ENCODE results near the gene APLP2.

The APLP2 gene

DNA sequence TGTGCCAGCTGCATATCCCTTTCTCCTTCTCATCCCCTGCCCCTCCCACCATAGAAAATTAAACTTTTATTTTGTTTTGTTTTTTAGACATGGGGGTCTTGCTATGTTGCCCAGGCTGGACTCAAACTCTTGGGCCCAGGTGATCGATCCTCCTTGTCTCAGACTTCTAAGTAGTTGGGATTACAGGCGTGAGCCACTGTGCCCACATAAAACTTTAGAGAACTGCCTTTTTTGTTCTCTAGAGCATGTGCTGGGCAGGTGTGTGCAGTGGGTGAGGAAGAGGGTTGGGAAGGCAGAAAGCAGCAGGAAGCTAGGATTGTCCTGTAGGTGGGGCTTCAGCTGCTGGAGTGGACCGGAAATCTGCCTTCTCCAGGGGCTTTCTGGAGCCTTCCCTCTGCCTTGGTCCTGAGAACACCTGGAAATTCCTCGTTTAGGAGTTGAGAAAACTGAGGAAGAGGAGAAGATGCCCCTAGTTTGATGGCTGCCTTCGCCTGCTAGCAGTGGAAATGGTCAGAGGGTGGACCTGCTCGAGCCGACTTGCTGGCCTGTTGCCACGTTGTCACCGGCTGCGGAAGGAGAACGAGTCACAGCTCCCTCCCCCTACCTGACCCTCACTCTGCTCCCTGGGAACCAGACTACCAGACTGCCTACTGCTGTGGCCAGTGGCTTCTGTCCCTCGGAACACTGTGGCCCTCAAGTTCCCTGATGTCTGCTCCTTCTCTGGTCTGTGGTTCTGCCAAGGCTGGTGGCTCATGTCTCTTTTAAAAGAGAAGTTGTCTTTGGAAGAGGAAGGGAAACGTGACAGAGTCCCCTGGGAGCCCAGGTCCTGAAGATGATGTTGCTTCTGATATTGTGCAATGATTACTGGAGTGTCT lies 93.9 kb downstream of the APLP2 start:
- TF ChIP-seq, protein P1, sequence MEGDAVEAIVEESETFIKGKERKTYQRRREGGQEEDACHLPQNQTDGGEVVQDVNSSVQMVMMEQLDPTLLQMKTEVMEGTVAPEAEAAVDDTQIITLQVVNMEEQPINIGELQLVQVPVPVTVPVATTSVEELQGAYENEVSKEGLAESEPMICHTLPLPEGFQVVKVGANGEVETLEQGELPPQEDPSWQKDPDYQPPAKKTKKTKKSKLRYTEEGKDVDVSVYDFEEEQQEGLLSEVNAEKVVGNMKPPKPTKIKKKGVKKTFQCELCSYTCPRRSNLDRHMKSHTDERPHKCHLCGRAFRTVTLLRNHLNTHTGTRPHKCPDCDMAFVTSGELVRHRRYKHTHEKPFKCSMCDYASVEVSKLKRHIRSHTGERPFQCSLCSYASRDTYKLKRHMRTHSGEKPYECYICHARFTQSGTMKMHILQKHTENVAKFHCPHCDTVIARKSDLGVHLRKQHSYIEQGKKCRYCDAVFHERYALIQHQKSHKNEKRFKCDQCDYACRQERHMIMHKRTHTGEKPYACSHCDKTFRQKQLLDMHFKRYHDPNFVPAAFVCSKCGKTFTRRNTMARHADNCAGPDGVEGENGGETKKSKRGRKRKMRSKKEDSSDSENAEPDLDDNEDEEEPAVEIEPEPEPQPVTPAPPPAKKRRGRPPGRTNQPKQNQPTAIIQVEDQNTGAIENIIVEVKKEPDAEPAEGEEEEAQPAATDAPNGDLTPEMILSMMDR (IDR thresholded peaks at IDR 0.05; ENCODE audit: control extremely low read depth, extremely low read depth, low read depth, missing control alignments) = no peak
- DNase-seq (ENCODE audit: extremely low spot score) = no peak
- CTCF ChIA-PET = no interaction called here
- POLR2A ChIA-PET = no interaction called here

DNA sequence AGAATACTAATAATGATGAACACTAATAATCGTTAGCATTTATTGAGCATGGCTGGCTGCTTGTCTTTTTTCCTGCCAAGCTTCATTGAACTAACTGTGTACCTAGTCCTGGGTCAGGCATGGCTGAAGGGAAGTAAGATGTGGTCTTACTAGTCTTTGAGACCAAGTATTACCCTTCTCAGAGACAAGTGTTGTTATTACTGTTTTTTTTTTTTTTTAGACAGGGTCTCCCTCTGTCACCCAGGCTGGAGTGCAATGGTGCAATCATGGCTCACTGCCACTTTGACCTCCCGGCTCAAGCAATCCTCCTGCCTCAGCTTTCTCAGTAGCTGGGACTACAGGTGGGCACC lies 94.5 kb downstream of the APLP2 start:
- CTCF ChIA-PET = no interaction called here
- DNase-seq (ENCODE audit: extremely low spot score) = no peak
- POLR2A ChIA-PET = no interaction called here
- TF ChIP-seq, protein P1 (IDR thresholded peaks at IDR 0.05; ENCODE audit: control extremely low read depth, extremely low read depth, low read depth, missing control alignments) = no peak

DNA sequence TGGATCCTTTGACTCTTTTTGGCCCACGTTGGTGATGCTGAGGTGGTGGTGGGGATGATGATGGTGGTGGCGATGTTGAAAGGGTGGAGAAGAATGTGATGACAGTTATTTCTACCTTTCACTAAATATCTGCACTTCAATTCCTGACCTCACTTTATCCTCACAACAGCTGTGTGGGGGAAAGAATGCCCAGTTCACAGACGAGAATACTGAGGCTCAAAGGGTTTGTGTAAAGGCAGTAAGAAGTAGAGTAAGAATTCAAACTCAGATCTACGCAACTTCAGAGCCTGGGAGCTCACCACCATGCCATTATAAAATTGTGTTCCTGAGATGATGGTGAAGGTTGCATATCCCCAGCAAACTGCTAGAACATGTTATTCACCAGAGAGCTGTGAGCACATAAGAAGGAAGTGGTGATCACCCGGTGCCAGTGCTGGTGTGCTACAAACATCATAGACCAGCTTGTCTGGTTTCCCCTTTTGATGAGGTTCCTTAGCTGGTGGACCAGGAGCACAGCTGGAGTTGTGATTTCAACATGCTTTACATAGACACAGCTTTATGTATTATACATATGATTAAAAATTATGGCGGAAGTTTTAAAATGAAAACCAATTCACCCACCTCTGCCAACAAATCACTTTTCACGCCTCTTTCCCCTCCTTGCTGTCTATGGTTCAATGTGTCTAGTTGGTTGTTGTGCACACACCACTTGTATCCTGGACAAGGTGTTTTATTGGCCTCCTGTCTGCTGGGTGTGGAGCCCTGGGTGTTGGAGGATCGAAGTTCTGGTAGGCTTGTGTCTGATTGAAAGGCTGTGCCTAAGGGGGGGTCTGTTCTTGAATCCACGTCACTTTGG lies 96.1 kb downstream of the APLP2 start:
- CTCF ChIA-PET = interaction anchor here (1.1 kb wide), 1 partner anchor 14 kb away, joined by 3 read pairs; no protein-coding TSS in a partner anchor
- POLR2A ChIA-PET = no interaction called here
- TF ChIP-seq, protein P1 (IDR thresholded peaks at IDR 0.05; ENCODE audit: control extremely low read depth, extremely low read depth, low read depth, missing control alignments) = no peak
- no peak for DNase-seq (ENCODE audit: extremely low spot score)

DNA sequence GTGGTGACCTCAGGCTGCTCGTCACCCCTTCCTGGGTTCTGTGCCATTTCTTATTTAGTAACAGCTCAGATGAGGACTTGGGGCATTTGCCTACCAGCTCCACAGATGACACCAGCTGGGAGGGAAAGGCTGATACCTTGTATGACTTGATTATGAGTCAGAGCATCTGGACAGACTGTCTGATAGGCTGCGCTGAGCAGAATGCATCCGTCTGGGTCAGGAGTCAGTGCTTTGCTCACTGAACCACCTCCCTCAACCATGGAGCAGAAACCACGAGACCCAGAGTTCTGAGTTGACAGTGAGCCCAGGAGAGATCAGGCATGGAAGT lies 96.7 kb downstream of the APLP2 start:
- TF ChIP-seq, protein P1 (IDR thresholded peaks at IDR 0.05; ENCODE audit: control extremely low read depth, extremely low read depth, low read depth, missing control alignments) = no peak
- ChIA-PET CTCF (interaction anchor here (1.1 kb wide), 1 partner anchor 13 kb away, joined by 3 read pairs; no protein-coding TSS in a partner anchor), POLR2A (no interaction called here)
- DNase-seq (ENCODE audit: extremely low spot score) = no peak

DNA sequence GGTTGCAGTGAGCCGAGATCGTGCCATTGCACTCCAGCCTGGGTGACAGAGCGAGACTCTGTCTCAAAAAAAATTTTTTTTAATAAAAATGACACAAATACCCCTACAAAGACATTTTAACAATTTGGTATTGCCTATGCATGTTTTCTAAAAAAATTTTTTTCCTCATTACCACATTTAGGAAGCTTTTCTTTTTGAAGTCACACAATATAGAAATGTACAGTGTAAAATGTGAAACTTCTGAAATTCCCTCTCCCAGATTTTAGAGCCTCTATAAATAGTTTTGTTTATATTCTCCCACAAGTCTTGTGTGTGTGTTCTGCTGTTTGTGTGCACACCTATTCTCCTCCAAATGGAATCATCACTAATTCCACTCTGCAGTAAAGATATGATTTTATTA lies 97.5 kb downstream of the APLP2 start:
- TF ChIP-seq, protein P1 (IDR thresholded peaks at IDR 0.05; ENCODE audit: control extremely low read depth, extremely low read depth, low read depth, missing control alignments) = no peak
- no peak for DNase-seq (ENCODE audit: extremely low spot score)
- POLR2A ChIA-PET = no interaction called here
- CTCF ChIA-PET = no interaction called here

DNA sequence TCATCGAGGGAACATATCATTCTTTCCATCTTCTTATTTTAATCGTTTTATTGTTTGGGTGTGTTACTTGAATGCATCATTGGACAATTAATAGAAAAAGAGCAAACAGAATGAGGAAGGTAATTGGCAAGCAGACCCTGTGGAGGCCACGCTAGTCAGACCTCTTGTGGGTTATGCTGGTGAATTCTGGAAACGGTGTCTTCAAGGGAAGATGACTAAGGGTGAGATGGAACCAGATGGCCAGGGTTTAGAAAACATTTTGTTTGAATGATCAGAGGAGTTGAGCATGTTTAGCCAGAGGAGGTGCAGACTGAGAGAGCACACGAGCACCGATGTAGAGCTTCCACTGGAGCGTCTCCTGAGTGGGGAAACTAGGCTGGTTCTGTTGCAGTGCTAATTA lies 98.4 kb downstream of the APLP2 start:
- CTCF ChIA-PET = no interaction called here
- POLR2A ChIA-PET = no interaction called here
- TF ChIP-seq, protein P1 (IDR thresholded peaks at IDR 0.05; ENCODE audit: control extremely low read depth, extremely low read depth, low read depth, missing control alignments) = no peak
- DNase-seq (ENCODE audit: extremely low spot score) = no peak

Data from GM10248 (cell line).